ENCODE data around the gene NFATC2.
A peak's percentile ranks its signal among the peaks of the same experiment; 100 is the strongest.

Gene NFATC2

GRCh38 chr20:51469578-51470498 lies 72.7 kb downstream of the NFATC2 start:
- Histone ChIP-seq H3K4me1 (ENCODE audit: control insufficient read depth, insufficient read depth, low read length) (no peaks in the 10 kb centered on the region), H3K27ac (ENCODE audit: extremely low read depth, low read depth, low read length) (no peak overlapping the region), H3K4me3 (ENCODE audit: low read depth, low read length) (no peak overlapping the region), H3K36me3 (ENCODE audit: control insufficient read depth in 2 of 2, insufficient read depth in 1 of 2, low read length in 2 of 2) (no peaks in the 10 kb centered on the region), H3K9me3 (ENCODE audit: control insufficient read depth, insufficient read depth, low read depth, low read length) (no peaks in the 10 kb centered on the region)
- ChIA-PET CTCF (interaction anchor here (0.6 to 0.7 kb wide), 2 partner anchors 475 to 488 kb away, joined by 3 to 5 read pairs; no protein-coding TSS in a partner anchor), POLR2A (no interaction called here)
- peak; percentile 87 for TF ChIP-seq EGR2 (tag by site-specific recombination; IDR thresholded peaks at IDR 0.05; ENCODE audit: low read depth)
- TF ChIP-seq ZNF146 (tag by site-specific recombination; IDR thresholded peaks at IDR 0.05), result no peak

GRCh38 chr20:51469046-51469445 lies 73.5 kb downstream of the NFATC2 start:
- ChIA-PET POLR2A (no interaction called here), CTCF (no interaction called here)
- TF ChIP-seq ZNF548 (tag by site-specific recombination; IDR thresholded peaks at IDR 0.05), result no peak
- TF ChIP-seq ZNF629 (tag by site-specific recombination; IDR thresholded peaks at IDR 0.05), result no peak
- TF ChIP-seq PRDM1 (tag by site-specific recombination; IDR thresholded peaks at IDR 0.05), result no peak
- no peak for TF ChIP-seq ZNF23 (tag by site-specific recombination; IDR thresholded peaks at IDR 0.05; ENCODE audit: borderline replicate concordance)
- no peak for TF ChIP-seq ZNF48 (tag by site-specific recombination; IDR thresholded peaks at IDR 0.05)
- no peak for TF ChIP-seq ZNF571 (tag by site-specific recombination; IDR thresholded peaks at IDR 0.05)
- TF ChIP-seq ZNF239 (tag by site-specific recombination; IDR thresholded peaks at IDR 0.05), result no peak
- no peak for TF ChIP-seq ZEB2 (tag by site-specific recombination; IDR thresholded peaks at IDR 0.05)
- TF ChIP-seq ZNF449 (tag by site-specific recombination; IDR thresholded peaks at IDR 0.05), result no peak
- no peak for TF ChIP-seq ZNF335 (tag by site-specific recombination; conservative IDR thresholded peaks at IDR 0.05)
- TF ChIP-seq ZNF146 (tag by site-specific recombination; IDR thresholded peaks at IDR 0.05), result no peak
- TF ChIP-seq ZNF664 (tag by site-specific recombination; IDR thresholded peaks at IDR 0.05), result no peak
- TF ChIP-seq ZBTB17 (tag by site-specific recombination; IDR thresholded peaks at IDR 0.05), result no peak
- no peak for TF ChIP-seq ZNF639 (tag by site-specific recombination; IDR thresholded peaks at IDR 0.05)
- TF ChIP-seq ZNF514 (tag by site-specific recombination; IDR thresholded peaks at IDR 0.05), result no peak
- TF ChIP-seq ZNF398 (tag by site-specific recombination; IDR thresholded peaks at IDR 0.05), result no peak
- H3K4me3 ChIP-seq (ENCODE audit: low read depth, low read length), result no peak overlapping the region
- H3K9me3 ChIP-seq (ENCODE audit: control insufficient read depth, insufficient read depth, low read depth, low read length), result no peaks in the 10 kb centered on the region
- H3K36me3 ChIP-seq (ENCODE audit: control insufficient read depth in 2 of 2, insufficient read depth in 1 of 2, low read length in 2 of 2), result no peaks in the 10 kb centered on the region
- no peak overlapping the region for H3K27ac ChIP-seq (ENCODE audit: extremely low read depth, low read depth, low read length)
- no peaks in the 10 kb centered on the region for H3K4me1 ChIP-seq (ENCODE audit: control insufficient read depth, insufficient read depth, low read length)

- ChIA-PET POLR2A (no interaction called here), CTCF (no interaction called here)
- Histone ChIP-seq H3K36me3 (ENCODE audit: control insufficient read depth in 2 of 2, insufficient read depth in 1 of 2, low read length in 2 of 2) (no peaks in the 10 kb centered on the region), H3K27ac (ENCODE audit: extremely low read depth, low read depth, low read length) (no peak overlapping the region), H3K4me1 (ENCODE audit: control insufficient read depth, insufficient read depth, low read length) (no peaks in the 10 kb centered on the region), H3K9me3 (ENCODE audit: control insufficient read depth, insufficient read depth, low read depth, low read length) (no peaks in the 10 kb centered on the region), H3K4me3 (ENCODE audit: low read depth, low read length) (no peak overlapping the region)
- TF ChIP-seq REPIN1 (tag by site-specific recombination; IDR thresholded peaks at IDR 0.05; ENCODE audit: low read depth) (no peak), YY2 (tag by site-specific recombination; IDR thresholded peaks at IDR 0.05) (no peak), KLF8 (tag by site-specific recombination; IDR thresholded peaks at IDR 0.05) (no peak), ZSCAN18 (tag by site-specific recombination; IDR thresholded peaks at IDR 0.05) (no peak), ZNF37A (tag by site-specific recombination; IDR thresholded peaks at IDR 0.05) (no peak), ZNF239 (tag by site-specific recombination; IDR thresholded peaks at IDR 0.05) (no peak), ZIC2 (tag by site-specific recombination; IDR thresholded peaks at IDR 0.05) (no peak)
Observed at GRCh38 chr20:51468636-51469035, 73.9 kb downstream of the NFATC2 start.

Data from HEK293 (cell line).